ENCODE data around the gene GPC4. TPM values are rescaled to one million over a fixed set of nuclear protein-coding genes. Genes with fewer than 3 reads are reported as not detected.

GPC4 gene
- total RNA-seq, 2 donors from 2014 or later = 8.0 to 15.2 TPM

- H3K4me3 ChIP-seq = no peak overlapping the region
- no peaks in the 10 kb centered on the region for H3K36me3 ChIP-seq
- H3K4me1 ChIP-seq (replicated peaks) = no peaks in the 10 kb centered on the region
- no peak for DNase-seq (ENCODE audit: low spot score)
- H3K27me3 ChIP-seq (replicated peaks; ENCODE audit: insufficient read depth) = no peaks in the 10 kb centered on the region
- no peak for TF ChIP-seq POLR2A (IDR thresholded peaks at IDR 0.05)
- peak; percentile 20 for TF ChIP-seq POLR2AphosphoS5 (IDR thresholded peaks at IDR 0.05)
- 12% methylated on average over 2 of the region's 2 CpGs for WGBS
- H3K27ac ChIP-seq = no peak overlapping the region
- H3K9me3 ChIP-seq = no peaks in the 10 kb centered on the region
- intact Hi-C loops (cut with DNase I) = no loop called here
These were observed 13.2 kb downstream of the GPC4 start for GRCh38 chrX:133402042-133402453.

- Histone ChIP-seq H3K9me3 (no peaks in the 10 kb centered on the region), H3K27me3 (replicated peaks; ENCODE audit: insufficient read depth) (no peaks in the 10 kb centered on the region), H3K27ac (no peak overlapping the region), H3K36me3 (no peaks in the 10 kb centered on the region), H3K4me3 (no peak overlapping the region), H3K4me1 (replicated peaks) (no peaks in the 10 kb centered on the region)
- intact Hi-C loops (cut with DNase I) = no loop called here
- TF ChIP-seq POLR2A (IDR thresholded peaks at IDR 0.05) (no peak), CTCF (IDR thresholded peaks at IDR 0.05) (no peak), POLR2AphosphoS5 (IDR thresholded peaks at IDR 0.05) (no peak)
- 0% methylated on average over 1 of the region's 1 CpG for WGBS
- no peak for DNase-seq (ENCODE audit: low spot score)
These were observed 13.8 kb downstream of the GPC4 start for GRCh38 chrX:133401536-133401935.

GRCh38 chrX:133399411-133399810, 15.9 kb downstream of the GPC4 start:
- H3K9me3 ChIP-seq = no peaks in the 10 kb centered on the region
- no peak for TF ChIP-seq CTCF (IDR thresholded peaks at IDR 0.05)
- no peak overlapping the region for H3K4me3 ChIP-seq
- no peaks in the 10 kb centered on the region for H3K36me3 ChIP-seq
- intact Hi-C loops (cut with DNase I) = no loop called here
- WGBS = 91% methylated on average over 3 of the region's 3 CpGs
- no peaks in the 10 kb centered on the region for H3K27me3 ChIP-seq (replicated peaks; ENCODE audit: insufficient read depth)
- H3K27ac ChIP-seq = no peak overlapping the region
- DNase-seq (ENCODE audit: low spot score) = no peak
- H3K4me1 ChIP-seq (replicated peaks) = no peaks in the 10 kb centered on the region

- 93% methylated on average over 2 of the region's 2 CpGs for WGBS
- Histone ChIP-seq H3K27ac (no peak overlapping the region), H3K4me3 (no peak overlapping the region), H3K27me3 (replicated peaks; ENCODE audit: insufficient read depth) (no peaks in the 10 kb centered on the region), H3K4me1 (replicated peaks) (no peaks in the 10 kb centered on the region), H3K36me3 (no peaks in the 10 kb centered on the region), H3K9me3 (no peaks in the 10 kb centered on the region)
- intact Hi-C loops (cut with DNase I) = no loop called here
- DNase-seq (ENCODE audit: low spot score) = no peak
- no peak for TF ChIP-seq POLR2AphosphoS5 (IDR thresholded peaks at IDR 0.05)
- TF ChIP-seq POLR2A (IDR thresholded peaks at IDR 0.05) = no peak
- no peak for TF ChIP-seq CTCF (IDR thresholded peaks at IDR 0.05)
These were observed 20.5 kb downstream of the GPC4 start for GRCh38 chrX:133394765-133395164.

- Histone ChIP-seq H3K9me3 (no peaks in the 10 kb centered on the region), H3K27ac (no peak overlapping the region), H3K4me3 (no peak overlapping the region), H3K4me1 (replicated peaks) (no peaks in the 10 kb centered on the region), H3K27me3 (replicated peaks; ENCODE audit: insufficient read depth) (no peaks in the 10 kb centered on the region), H3K36me3 (no peaks in the 10 kb centered on the region)
- DNase-seq (ENCODE audit: low spot score) = no peak
- intact Hi-C loops (cut with DNase I) = no loop called here
- no peak for TF ChIP-seq POLR2AphosphoS5 (IDR thresholded peaks at IDR 0.05)
- TF ChIP-seq CTCF (IDR thresholded peaks at IDR 0.05) = no peak
- TF ChIP-seq POLR2A (IDR thresholded peaks at IDR 0.05) = no peak
- 74% methylated on average over 8 of the region's 8 CpGs for WGBS
These were observed 22.6 kb downstream of the GPC4 start for GRCh38 chrX:133392671-133393070.

All from prostate gland (tissue), 2 donors.